ENCODE measurements around the gene GRWD1. TPM values are rescaled to one million over a fixed set of nuclear protein-coding genes. Genes with fewer than 3 reads are reported as not detected.

The GRWD1 gene
- total RNA-seq, 6 experiments from 2014 or later, result 36.2 to 53.5 (median 41.7) TPM

- DNase-seq, result no peak
- H3K4me3 Mint-ChIP-seq, result no peak overlapping the region
- TF ChIP-seq, protein P1, sequence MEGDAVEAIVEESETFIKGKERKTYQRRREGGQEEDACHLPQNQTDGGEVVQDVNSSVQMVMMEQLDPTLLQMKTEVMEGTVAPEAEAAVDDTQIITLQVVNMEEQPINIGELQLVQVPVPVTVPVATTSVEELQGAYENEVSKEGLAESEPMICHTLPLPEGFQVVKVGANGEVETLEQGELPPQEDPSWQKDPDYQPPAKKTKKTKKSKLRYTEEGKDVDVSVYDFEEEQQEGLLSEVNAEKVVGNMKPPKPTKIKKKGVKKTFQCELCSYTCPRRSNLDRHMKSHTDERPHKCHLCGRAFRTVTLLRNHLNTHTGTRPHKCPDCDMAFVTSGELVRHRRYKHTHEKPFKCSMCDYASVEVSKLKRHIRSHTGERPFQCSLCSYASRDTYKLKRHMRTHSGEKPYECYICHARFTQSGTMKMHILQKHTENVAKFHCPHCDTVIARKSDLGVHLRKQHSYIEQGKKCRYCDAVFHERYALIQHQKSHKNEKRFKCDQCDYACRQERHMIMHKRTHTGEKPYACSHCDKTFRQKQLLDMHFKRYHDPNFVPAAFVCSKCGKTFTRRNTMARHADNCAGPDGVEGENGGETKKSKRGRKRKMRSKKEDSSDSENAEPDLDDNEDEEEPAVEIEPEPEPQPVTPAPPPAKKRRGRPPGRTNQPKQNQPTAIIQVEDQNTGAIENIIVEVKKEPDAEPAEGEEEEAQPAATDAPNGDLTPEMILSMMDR (IDR thresholded peaks at IDR 0.05), result no peak
- no peak overlapping the region for H3K27ac Mint-ChIP-seq
- H3K9me3 Mint-ChIP-seq, result no peaks in the 10 kb centered on the region
- peaks cover 24% of the 10 kb centered on the region; the same call in 1 of the 2 replicates for H3K36me3 Mint-ChIP-seq (ENCODE audit: low read depth)
- H3K4me1 Mint-ChIP-seq (ENCODE audit: low read depth), result peaks cover 36% of the 10 kb centered on the region
- peaks cover 10% of the 10 kb centered on the region; the same call in 1 of the 2 replicates for H3K27me3 Mint-ChIP-seq (ENCODE audit: insufficient read depth)
Observed at GRCh38 chr19:48478339-48479256, 32.8 kb downstream of the GRWD1 start.

GRCh38 chr19:48479686-48480085 is 33.9 kb downstream of the GRWD1 start:
- Mint-ChIP-seq H3K9me3 (no peaks in the 10 kb centered on the region), H3K4me3 (0 out of 2 replicates have a peak overlapping the region, but pooled peaks have one; percentile 14), H3K4me1 (ENCODE audit: low read depth) (peaks cover 42% of the 10 kb centered on the region), H3K36me3 (ENCODE audit: low read depth) (peaks cover 25% of the 10 kb centered on the region), H3K27me3 (ENCODE audit: insufficient read depth) (peaks cover 14% of the 10 kb centered on the region), H3K27ac (peak overlapping the region; percentile 18)
- TF ChIP-seq, protein P1 (IDR thresholded peaks at IDR 0.05), result no peak
- DNase-seq, result no peak

DNA sequence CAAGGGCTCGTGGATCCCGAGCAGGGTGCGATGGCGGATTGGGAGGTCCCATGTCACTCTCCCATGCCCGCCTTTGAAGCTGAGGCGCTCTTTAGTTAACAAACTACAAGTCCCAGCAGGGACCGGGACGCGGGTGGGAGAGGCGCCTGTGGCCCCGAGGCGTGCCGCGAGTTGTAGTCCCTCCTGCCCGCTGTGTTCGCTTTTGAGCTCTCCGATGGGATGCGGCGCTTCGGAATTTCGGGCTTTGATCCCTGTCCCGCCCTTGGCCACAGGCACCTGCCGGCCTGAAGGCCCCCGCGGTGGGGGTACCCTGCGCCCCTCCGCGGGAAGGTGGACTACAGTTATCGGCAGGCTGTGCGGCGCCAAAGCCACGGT is 34.4 kb downstream of the GRWD1 start:
- peaks cover 42% of the 10 kb centered on the region for H3K4me1 Mint-ChIP-seq (ENCODE audit: low read depth)
- peaks cover 14% of the 10 kb centered on the region for H3K27me3 Mint-ChIP-seq (ENCODE audit: insufficient read depth)
- H3K4me3 Mint-ChIP-seq, result peak overlapping the region; percentile 80; the same call in 1 of the 2 replicates
- TF ChIP-seq, protein P1 (IDR thresholded peaks at IDR 0.05), result no peak
- H3K9me3 Mint-ChIP-seq, result no peaks in the 10 kb centered on the region
- no peak for DNase-seq
- peak overlapping the region; percentile 84 for H3K27ac Mint-ChIP-seq
- H3K36me3 Mint-ChIP-seq (ENCODE audit: low read depth), result peaks cover 24% of the 10 kb centered on the region

GRCh38 chr19:48480558-48481500 is 35.0 kb downstream of the GRWD1 start:
- TF ChIP-seq, protein P1 (IDR thresholded peaks at IDR 0.05), result no peak
- Mint-ChIP-seq H3K4me3 (peak overlapping the region; percentile 80), H3K27ac (peak overlapping the region; percentile 84), H3K4me1 (ENCODE audit: low read depth) (peaks cover 42% of the 10 kb centered on the region), H3K36me3 (ENCODE audit: low read depth) (peaks cover 17% of the 10 kb centered on the region), H3K27me3 (ENCODE audit: insufficient read depth) (peaks cover 16% of the 10 kb centered on the region), H3K9me3 (no peaks in the 10 kb centered on the region)
- DNase-seq, result peak; percentile 26

DNA sequence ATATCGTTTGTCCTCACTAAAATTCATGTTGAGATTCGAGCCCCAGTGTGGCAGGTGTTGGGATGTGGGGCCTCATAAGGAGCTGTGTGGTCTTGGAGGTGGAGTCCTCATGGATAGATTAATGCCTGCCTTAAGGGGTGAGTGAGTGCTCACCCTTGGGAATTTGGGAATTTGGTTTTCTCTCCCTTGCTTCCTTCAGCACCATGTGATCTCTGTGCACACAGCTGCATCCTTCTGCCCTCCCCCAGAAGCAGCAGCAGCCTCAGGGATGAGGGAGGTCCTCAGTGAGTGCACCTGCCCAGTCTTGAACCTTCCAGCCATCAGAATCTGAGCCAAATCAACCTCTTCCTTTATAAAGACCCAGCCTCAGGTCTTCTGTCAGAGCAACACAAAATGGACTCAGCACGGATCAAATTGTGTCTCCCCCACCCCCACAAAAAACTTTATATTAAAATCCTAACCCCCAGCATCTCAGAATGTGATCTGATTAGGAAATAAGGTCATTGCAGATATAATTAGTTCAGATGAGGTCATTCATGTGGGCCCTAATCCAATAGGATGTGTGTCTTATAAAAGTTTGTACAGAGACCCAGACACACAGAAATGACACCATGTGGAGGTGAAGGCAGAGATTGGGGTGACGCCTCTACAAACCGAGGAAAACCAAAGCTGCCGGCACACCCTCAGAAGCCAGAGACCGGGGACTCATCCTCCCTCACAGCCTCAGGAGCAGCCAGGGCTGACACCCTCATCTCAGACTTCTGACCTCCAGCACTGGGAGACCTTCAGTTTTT is 36.3 kb downstream of the GRWD1 start:
- H3K9me3 Mint-ChIP-seq, result no peaks in the 10 kb centered on the region
- peak overlapping the region; percentile 36 for H3K4me3 Mint-ChIP-seq
- DNase-seq, result peak; percentile 60
- peaks cover 14% of the 10 kb centered on the region for H3K36me3 Mint-ChIP-seq (ENCODE audit: low read depth)
- H3K27me3 Mint-ChIP-seq (ENCODE audit: insufficient read depth), result peaks cover 15% of the 10 kb centered on the region
- H3K4me1 Mint-ChIP-seq (ENCODE audit: low read depth), result peaks cover 49% of the 10 kb centered on the region
- H3K27ac Mint-ChIP-seq, result peak overlapping the region; percentile 74
- TF ChIP-seq, protein P1 (IDR thresholded peaks at IDR 0.05), result no peak

Data from HFFc6 (cell line).